Measurements from ENCODE around the gene PLCH1. TPM values are rescaled to one million over a fixed set of nuclear protein-coding genes. Genes with fewer than 3 reads are reported as not detected.

The PLCH1 gene
- total RNA-seq, 1 donor from 2014 or later, result 2.9 TPM

DNA sequence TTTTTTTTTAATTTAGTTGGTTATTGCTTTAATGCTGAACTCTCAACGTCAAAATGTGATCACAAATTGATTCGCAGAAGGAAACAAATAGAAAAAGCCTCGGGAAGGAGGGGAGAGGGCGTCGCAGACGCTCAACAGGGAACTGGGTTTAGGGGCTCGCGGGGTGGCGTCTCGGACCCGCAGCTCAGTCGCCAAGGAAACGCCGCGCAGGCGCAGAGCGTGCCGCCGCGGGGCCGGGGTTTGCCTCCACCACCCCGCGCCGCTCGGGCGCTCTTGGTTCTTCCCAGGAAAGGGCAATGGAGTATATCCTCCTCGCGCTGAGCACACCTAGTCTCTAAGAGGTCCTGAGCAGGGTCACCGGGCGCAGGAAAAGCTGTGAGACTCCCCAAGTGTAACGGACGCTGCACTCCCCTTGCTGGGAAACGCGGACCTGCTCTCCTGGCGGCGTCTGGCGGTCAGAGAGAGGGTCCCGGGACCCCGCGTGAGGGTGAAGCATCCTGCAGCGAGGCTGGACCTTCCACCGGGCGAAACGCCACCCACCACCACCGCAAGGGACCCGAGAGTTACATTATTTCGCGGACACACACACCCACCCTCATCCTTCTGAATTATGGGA lies 753 bp downstream of the PLCH1 start:
- no peaks in the 10 kb centered on the region for H3K36me3 ChIP-seq (ENCODE audit: control insufficient read depth, insufficient read depth, low read length)
- TF ChIP-seq, protein P1, sequence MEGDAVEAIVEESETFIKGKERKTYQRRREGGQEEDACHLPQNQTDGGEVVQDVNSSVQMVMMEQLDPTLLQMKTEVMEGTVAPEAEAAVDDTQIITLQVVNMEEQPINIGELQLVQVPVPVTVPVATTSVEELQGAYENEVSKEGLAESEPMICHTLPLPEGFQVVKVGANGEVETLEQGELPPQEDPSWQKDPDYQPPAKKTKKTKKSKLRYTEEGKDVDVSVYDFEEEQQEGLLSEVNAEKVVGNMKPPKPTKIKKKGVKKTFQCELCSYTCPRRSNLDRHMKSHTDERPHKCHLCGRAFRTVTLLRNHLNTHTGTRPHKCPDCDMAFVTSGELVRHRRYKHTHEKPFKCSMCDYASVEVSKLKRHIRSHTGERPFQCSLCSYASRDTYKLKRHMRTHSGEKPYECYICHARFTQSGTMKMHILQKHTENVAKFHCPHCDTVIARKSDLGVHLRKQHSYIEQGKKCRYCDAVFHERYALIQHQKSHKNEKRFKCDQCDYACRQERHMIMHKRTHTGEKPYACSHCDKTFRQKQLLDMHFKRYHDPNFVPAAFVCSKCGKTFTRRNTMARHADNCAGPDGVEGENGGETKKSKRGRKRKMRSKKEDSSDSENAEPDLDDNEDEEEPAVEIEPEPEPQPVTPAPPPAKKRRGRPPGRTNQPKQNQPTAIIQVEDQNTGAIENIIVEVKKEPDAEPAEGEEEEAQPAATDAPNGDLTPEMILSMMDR (IDR thresholded peaks at IDR 0.05; ENCODE audit: insufficient read depth, low read length, poor library complexity, severe bottlenecking), result no peak
- peak overlapping the region; percentile 74 for H3K4me3 ChIP-seq (ENCODE audit: low read depth, low read length)
- DNase-seq (ENCODE audit: low read depth), result no peak
- H3K27me3 ChIP-seq (ENCODE audit: control insufficient read depth, insufficient read depth, low read length), result no peaks in the 10 kb centered on the region

DNA sequence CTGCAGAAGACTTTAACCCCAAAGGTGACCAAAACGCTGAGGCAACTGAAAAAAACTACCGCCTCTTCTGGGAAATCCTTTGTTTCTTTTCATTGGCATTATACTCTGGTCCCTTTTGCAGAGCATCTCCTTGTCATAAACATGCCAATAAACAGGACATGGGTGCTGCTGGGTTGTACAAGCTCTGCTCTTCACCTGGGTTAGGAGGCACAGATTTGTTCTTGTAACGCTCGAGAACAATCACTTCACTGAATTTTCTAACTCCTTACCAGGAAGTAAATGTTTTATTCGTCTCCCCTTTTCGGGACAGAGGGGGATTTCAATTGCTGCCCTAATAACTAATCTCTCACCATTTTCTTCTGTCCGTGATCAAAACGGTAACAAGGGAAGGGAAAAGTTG lies 1.3 kb downstream of the PLCH1 start:
- TF ChIP-seq, protein P1 (IDR thresholded peaks at IDR 0.05; ENCODE audit: insufficient read depth, low read length, poor library complexity, severe bottlenecking), result no peak
- H3K27me3 ChIP-seq (ENCODE audit: control insufficient read depth, insufficient read depth, low read length), result no peaks in the 10 kb centered on the region
- DNase-seq (ENCODE audit: low read depth), result no peak
- peak overlapping the region; percentile 74 for H3K4me3 ChIP-seq (ENCODE audit: low read depth, low read length)
- H3K36me3 ChIP-seq (ENCODE audit: control insufficient read depth, insufficient read depth, low read length), result no peaks in the 10 kb centered on the region

DNA sequence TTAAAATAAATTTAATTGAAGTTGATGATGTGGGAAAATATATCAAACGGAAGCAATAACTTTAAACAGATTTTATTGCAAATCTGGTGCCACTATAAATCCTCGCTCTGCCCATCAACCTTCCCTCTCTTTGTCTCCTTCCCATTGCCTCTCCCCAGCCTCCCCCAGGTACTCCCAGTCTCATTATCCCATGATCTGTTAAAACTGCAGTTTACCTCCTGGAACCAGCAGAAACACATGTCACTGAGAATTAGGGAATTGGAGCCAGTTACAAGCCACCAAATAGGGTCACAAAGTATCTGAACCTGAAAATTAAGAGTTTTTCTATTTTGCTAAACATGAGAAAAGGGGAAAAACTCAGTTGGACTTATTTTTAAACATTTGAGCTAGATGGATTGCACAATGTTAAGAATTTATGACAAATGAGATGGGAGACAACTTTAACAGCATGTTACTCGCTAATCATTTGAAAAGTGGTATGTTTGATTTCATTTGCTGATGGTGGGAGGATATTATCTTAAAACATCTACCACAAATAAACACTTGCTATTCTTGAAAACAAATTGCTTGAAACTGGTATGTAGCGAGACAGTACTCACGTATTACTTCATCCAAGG lies 2.4 kb downstream of the PLCH1 start:
- no peaks in the 10 kb centered on the region for H3K36me3 ChIP-seq (ENCODE audit: control insufficient read depth, insufficient read depth, low read length)
- H3K4me3 ChIP-seq (ENCODE audit: low read depth, low read length), result no peak overlapping the region
- DNase-seq (ENCODE audit: low read depth), result no peak
- no peaks in the 10 kb centered on the region for H3K27me3 ChIP-seq (ENCODE audit: control insufficient read depth, insufficient read depth, low read length)
- TF ChIP-seq, protein P1 (IDR thresholded peaks at IDR 0.05; ENCODE audit: insufficient read depth, low read length, poor library complexity, severe bottlenecking), result no peak

DNA sequence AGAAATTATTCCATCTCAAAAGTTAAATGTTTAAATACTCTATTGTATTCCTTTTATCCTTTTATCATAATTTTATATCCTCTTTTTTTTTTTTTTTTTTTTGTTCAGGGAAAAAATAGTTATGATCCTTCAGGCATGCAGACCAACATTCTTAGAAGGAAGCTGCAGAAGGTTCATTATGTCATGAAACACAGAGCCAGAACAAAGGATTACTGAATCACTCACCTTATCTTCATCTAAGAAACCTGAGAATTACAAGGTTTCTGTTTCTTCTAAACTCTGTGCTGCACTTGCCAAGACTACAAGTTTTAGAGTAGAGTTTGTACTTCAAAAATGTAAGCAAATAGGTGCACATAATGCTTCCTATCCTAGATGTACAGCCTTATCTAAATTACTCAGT lies 3.3 kb downstream of the PLCH1 start:
- Histone ChIP-seq H3K36me3 (ENCODE audit: control insufficient read depth, insufficient read depth, low read length) (no peaks in the 10 kb centered on the region), H3K27me3 (ENCODE audit: control insufficient read depth, insufficient read depth, low read length) (no peaks in the 10 kb centered on the region), H3K4me3 (ENCODE audit: low read depth, low read length) (no peak overlapping the region)
- DNase-seq (ENCODE audit: low read depth), result no peak
- TF ChIP-seq, protein P1 (IDR thresholded peaks at IDR 0.05; ENCODE audit: insufficient read depth, low read length, poor library complexity, severe bottlenecking), result no peak

DNA sequence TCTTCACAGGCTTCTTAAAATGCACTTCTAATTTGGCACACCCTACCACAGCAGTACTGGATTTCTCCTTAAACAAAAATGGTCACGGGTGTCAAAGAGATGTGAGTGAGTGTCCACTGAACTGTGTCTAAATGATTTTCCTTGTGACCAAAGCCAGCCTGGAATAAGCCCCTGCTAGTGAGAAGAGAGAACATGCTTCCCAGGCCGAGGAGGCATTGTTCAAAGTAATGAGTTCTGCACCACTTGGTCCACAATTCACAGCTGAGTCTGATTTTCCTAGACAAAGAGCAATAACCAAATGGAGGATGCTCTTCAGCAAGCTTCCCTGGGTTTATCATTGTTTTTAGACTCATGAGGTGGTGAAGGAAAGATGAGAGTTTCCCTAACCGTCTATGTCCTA lies 3.8 kb downstream of the PLCH1 start:
- H3K27me3 ChIP-seq (ENCODE audit: control insufficient read depth, insufficient read depth, low read length), result no peaks in the 10 kb centered on the region
- TF ChIP-seq, protein P1 (IDR thresholded peaks at IDR 0.05; ENCODE audit: insufficient read depth, low read length, poor library complexity, severe bottlenecking), result no peak
- DNase-seq (ENCODE audit: low read depth), result no peak
- H3K4me3 ChIP-seq (ENCODE audit: low read depth, low read length), result no peak overlapping the region
- H3K36me3 ChIP-seq (ENCODE audit: control insufficient read depth, insufficient read depth, low read length), result no peaks in the 10 kb centered on the region

DNA sequence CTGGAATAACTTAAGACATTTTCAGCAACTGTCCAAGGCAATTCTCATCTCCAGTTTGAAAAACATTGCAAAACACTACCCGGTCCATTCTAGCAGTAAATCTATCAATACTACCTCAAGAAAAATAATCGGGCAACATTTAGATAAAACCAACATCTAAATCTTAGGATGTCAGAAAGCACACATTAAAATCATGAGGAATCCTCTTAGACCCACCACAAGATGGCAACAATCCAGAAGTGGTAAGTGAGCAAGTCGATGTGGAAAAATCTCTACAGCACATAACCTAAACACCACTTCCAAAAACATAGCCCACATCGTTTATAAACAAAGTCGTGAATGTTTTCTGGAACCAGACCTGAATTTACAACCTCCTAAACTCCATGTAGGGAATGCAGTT lies 5.7 kb downstream of the PLCH1 start:
- no peak for DNase-seq (ENCODE audit: low read depth)
- Histone ChIP-seq H3K36me3 (ENCODE audit: control insufficient read depth, insufficient read depth, low read length) (no peaks in the 10 kb centered on the region), H3K4me3 (ENCODE audit: low read depth, low read length) (no peak overlapping the region), H3K27me3 (ENCODE audit: control insufficient read depth, insufficient read depth, low read length) (no peaks in the 10 kb centered on the region)
- TF ChIP-seq, protein P1 (IDR thresholded peaks at IDR 0.05; ENCODE audit: insufficient read depth, low read length, poor library complexity, severe bottlenecking), result peak; percentile 24
